PC-3 (cell line): Measurements from ENCODE around the gene MCRIP2. TPM values are rescaled to one million over a fixed set of nuclear protein-coding genes. Genes with fewer than 3 reads are reported as not detected.

Source experiments
- ATAC-seq: fragments of 200-7000 bp; cut with Tn5 transposase; 2 replicates; pipeline ENCODE4 v1.9.1; 2020; ENCODE audit warnings: mild to moderate bottlenecking, moderate library complexity
- BruUV-seq: library from RNA; stranded (reverse); fragments of 400-500 nt; replicated peaks from 2 replicates; lab custom pipeline; 2021; lab: Mats Ljungman, UMichigan
- CTCF ChIA-PET: fragments of 300-600 bp; sonication (Branson Sonifier 250); formaldehyde crosslinking; loops from one replicate; lab custom pipeline; 2022; ENCODE audit warnings: antibody characterized with exemption; lab: Charles Lee
- POLR2A ChIA-PET: fragments of 300-600 bp; sonication (Branson Sonifier 250); formaldehyde crosslinking; loops from one replicate; lab custom pipeline; 2022; ENCODE audit warnings: antibody characterized with exemption; ENCODE audit not compliant: unreplicated experiment; lab: Charles Lee
- DNase-seq: peaks from one replicate; pipeline ENCODE4 v3.0.0-alpha.2; 2015
- H2AFZ ChIP-seq: fragments of 300-600 bp; sonication (generic); 2 replicates; pipeline ENCODE4 v1.6.0; 2016; ENCODE audit warnings: antibody characterized with exemption, low read length
- H3F3A ChIP-seq: fragments of 300-600 bp; sonication (generic); one replicate; pipeline ENCODE4 v1.6.0; 2017; ENCODE audit warnings: antibody characterized with exemption, low read length, control low read depth, mild to moderate bottlenecking; ENCODE audit not compliant: unreplicated experiment
- H3K27ac ChIP-seq: fragments of 300-600 bp; sonication (generic); 2 replicates; pipeline ENCODE4 v1.5.1; 2016; ENCODE audit warnings: mild to moderate bottlenecking, low read length
- H3K27me3 ChIP-seq: fragments of 300-600 bp; sonication (generic); 2 replicates; pipeline ENCODE4 v1.6.1; 2016; ENCODE audit warnings: low read length, mixed read lengths
- H3K36me3 ChIP-seq: fragments of 300-600 bp; sonication (generic); 2 replicates; pipeline ENCODE4 v1.6.1; 2016; ENCODE audit warnings: low read depth, mixed run types, low read length, mixed read lengths
- H3K4me1 ChIP-seq: fragments of 300-600 bp; sonication (generic); 2 replicates; pipeline ENCODE4 v1.5.1; 2016; ENCODE audit warnings: low read length; ENCODE audit not compliant: insufficient read depth
- H3K4me2 ChIP-seq: fragments of 300-600 bp; sonication (generic); 2 replicates; pipeline ENCODE4 v1.6.0; 2016; ENCODE audit warnings: low read length
- H3K4me3 ChIP-seq: fragments of 300-600 bp; sonication (generic); 2 replicates; pipeline ENCODE4 v1.5.1; 2016; ENCODE audit warnings: mild to moderate bottlenecking, low read length, mixed read lengths
- H3K79me2 ChIP-seq: fragments of 300-600 bp; sonication (generic); 2 replicates; pipeline ENCODE4 v1.6.1; 2017; ENCODE audit warnings: low read length, mixed read lengths
- H3K9ac ChIP-seq: fragments of 300-600 bp; sonication (generic); 2 replicates; pipeline ENCODE4 v1.6.0; 2016; ENCODE audit warnings: mild to moderate bottlenecking, low read length
- H3K9me2 ChIP-seq: fragments of 300-600 bp; sonication (generic); replicated peaks from 2 replicates; pipeline ENCODE4 v1.6.1; 2016; ENCODE audit warnings: mixed run types, low read length, mixed read lengths
- H3K9me3 ChIP-seq: fragments of 300-600 bp; sonication (generic); 2 replicates; pipeline ENCODE4 v1.6.1; 2016; ENCODE audit warnings: low read length, mixed read lengths
- H4K20me1 ChIP-seq: fragments of 300-600 bp; sonication (generic); 2 replicates; pipeline ENCODE4 v1.6.1; 2016; ENCODE audit warnings: low read length, mixed read lengths
- EZH2 ChIP-seq: fragments of 300-600 bp; sonication (generic); IDR thresholded peaks from one replicate; pipeline ENCODE4 v1.6.1; 2017; ENCODE audit warnings: antibody characterized with exemption, mild to moderate bottlenecking, low read length; ENCODE audit not compliant: unreplicated experiment
- EZH2phosphoT487 ChIP-seq: fragments of 300-600 bp; sonication (generic); IDR thresholded peaks from 2 replicates; pipeline ENCODE4 v1.6.1; 2018; ENCODE audit warnings: mild to moderate bottlenecking, antibody characterized with exemption, low read length, borderline replicate concordance
- intact Hi-C: fragments of 100-400 bp; cut with micrococcal nuclease; formaldehyde crosslinking; loops from 2 replicates; pipeline ENCODE4 v1.9.0; 2023
- total RNA-seq: library from RNA; depleted of rRNA; stranded (reverse); fragments of >200 nt; gene quantifications from 2 replicates; pipeline ENCODE4 v1.2.3, GENCODE V29; 2014
- TF ChIP-seq, protein P1 (sequence below): fragments of 300-600 bp; sonication (generic); conservative IDR thresholded peaks from 2 replicates; pipeline ENCODE4 v1.5.1; 2017; ENCODE audit warnings: antibody characterized with exemption, low read depth, mild to moderate bottlenecking, low read length

The MCRIP2 gene
- total RNA-seq, 1 experiment from 2014 or later = 83.5 TPM

DNA sequence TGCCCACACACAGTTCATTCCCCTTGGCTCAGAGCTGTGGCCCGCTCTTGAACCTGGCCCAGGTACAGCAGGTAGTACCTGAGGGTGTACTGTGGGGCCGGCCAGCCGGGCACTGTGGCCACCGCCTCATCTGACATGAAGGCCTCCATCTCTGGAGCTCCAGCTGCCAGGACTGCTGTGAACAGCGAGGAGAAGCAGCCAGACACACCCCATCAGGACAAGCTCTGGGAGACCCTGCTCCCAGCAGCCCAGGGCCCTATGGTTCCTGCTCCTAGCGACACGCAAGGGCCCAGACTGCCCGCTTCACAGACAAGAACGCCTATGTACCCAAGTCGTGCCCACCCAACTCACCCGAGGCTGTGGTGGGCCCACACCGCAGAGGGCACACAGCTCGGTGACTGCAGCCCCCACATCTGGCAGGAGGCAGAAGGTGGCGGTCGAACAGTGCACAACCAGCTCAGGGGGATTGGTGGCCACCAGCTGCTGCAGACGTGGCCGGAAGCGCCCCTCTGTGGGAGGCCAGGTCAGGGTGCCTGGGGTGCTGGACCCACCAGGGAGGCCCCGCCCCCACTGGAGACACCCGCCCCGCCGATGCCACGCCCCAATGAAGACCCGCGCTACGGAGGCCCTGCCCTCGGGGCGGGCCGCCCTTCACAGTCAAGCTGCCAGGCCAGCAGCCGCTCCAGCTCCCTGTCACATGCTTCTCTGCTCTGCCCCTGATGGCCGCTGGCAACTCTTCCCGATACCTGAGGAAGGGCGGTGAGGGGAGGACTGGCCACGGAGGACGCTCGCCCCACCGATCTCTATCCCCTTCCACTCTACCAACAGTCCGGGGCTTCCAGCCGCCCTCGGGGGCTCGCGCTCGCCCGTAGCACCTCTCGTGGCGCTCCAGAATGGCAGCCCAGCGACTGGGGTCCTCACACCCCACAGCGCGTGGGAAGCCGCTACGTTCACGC is 37.5 kb downstream of the MCRIP2 start:
- POLR2A ChIA-PET = no interaction called here
- ATAC-seq (peak; percentile 1), DNase-seq (peak; percentile 12)

DNA sequence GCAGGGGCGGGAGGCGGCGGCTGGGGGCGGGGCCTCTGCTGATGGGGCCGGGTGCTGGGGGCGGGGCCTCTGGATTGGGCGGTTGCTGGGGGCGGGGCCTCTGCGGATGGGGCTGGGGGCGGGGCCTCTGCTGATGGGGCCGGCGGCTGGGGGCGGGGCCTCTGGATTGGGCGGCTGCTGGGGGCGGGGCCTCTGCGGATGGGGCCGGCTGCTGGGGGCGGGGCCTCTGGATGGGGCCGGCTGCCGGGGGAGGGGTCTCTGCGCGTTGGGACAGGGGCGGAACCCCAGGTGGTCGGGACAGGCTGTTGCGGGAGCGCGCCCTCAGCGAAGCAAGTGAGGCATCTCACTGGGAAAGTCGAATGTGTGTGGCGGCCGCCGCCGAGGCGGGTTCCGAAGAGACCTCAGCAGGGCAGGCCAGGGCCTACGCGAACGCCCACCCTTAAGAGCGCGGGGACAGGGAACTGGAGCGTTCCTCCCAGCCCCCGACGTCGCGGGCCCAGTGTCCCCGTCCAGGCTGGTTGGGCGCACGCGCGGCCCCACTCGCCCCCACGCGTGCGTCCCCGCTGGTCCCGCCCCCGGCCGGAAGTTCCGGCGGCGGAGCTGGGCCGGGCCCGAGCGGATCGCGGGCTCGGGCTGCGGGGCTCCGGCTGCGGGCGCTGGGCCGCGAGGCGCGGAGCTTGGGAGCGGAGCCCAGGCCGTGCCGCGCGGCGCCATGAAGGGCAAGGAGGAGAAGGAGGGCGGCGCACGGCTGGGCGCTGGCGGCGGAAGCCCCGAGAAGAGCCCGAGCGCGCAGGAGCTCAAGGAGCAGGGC is 38.4 kb downstream of the MCRIP2 start, which contains the start of gene STUB1:
Gene STUB1, plus strand, starts transcription at position 597 of the 811 bp plus-strand sequence. Its CDS starts 116 bp downstream, at position 713.
- peaks cover 35% of the 10 kb centered on the region for H3K79me2 ChIP-seq
- ChIA-PET CTCF (no interaction called here), POLR2A (no interaction called here)
- intact Hi-C loops = no loop called here
- ATAC-seq (peak; percentile 23), DNase-seq (peak; percentile 72)
- no peaks in the 10 kb centered on the region for H3K27me3 ChIP-seq
- no peaks in the 10 kb centered on the region for H3K9me2 ChIP-seq
- peak within 1 kb of the TSS; percentile 74 for H3K9ac ChIP-seq
- no peaks in the 10 kb centered on the region for H3K9me3 ChIP-seq
- TF ChIP-seq EZH2phosphoT487 (no peak), EZH2 (no peak)
- TF ChIP-seq, protein P1, sequence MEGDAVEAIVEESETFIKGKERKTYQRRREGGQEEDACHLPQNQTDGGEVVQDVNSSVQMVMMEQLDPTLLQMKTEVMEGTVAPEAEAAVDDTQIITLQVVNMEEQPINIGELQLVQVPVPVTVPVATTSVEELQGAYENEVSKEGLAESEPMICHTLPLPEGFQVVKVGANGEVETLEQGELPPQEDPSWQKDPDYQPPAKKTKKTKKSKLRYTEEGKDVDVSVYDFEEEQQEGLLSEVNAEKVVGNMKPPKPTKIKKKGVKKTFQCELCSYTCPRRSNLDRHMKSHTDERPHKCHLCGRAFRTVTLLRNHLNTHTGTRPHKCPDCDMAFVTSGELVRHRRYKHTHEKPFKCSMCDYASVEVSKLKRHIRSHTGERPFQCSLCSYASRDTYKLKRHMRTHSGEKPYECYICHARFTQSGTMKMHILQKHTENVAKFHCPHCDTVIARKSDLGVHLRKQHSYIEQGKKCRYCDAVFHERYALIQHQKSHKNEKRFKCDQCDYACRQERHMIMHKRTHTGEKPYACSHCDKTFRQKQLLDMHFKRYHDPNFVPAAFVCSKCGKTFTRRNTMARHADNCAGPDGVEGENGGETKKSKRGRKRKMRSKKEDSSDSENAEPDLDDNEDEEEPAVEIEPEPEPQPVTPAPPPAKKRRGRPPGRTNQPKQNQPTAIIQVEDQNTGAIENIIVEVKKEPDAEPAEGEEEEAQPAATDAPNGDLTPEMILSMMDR = no peak
- H2AFZ ChIP-seq = peak within 1 kb of the TSS; percentile 71
- H3K4me1 ChIP-seq = peaks cover 26% of the 10 kb centered on the region
- peak within 1 kb of the TSS; percentile 78 for H3K4me3 ChIP-seq
- peak within 1 kb of the TSS; percentile 90 for H3K4me2 ChIP-seq
- H3K36me3 ChIP-seq = peaks cover 6% of the 10 kb centered on the region
- peak within 1 kb of the TSS; percentile 59 for H3K27ac ChIP-seq
- BruUV-seq = no TSS peak
- H4K20me1 ChIP-seq = peaks cover 10% of the 10 kb centered on the region; the same call in 1 of the 2 replicates
- H3F3A ChIP-seq = no peaks in the 10 kb centered on the region

More for the DNA sequence above, 37.5 kb downstream of the MCRIP2 start:
- Histone ChIP-seq H4K20me1 (peaks cover 10% of the 10 kb centered on the region; the same call in 1 of the 2 replicates), H3K27me3 (no peaks in the 10 kb centered on the region), H3K4me3 (peak overlapping the region; percentile 42; the same call in 1 of the 2 replicates), H2AFZ (no peak overlapping the region), H3K9me2 (no peaks in the 10 kb centered on the region), H3F3A (no peaks in the 10 kb centered on the region), H3K27ac (no peak overlapping the region), H3K9ac (no peak overlapping the region), H3K36me3 (peaks cover 6% of the 10 kb centered on the region), H3K4me2 (peak overlapping the region; percentile 71), H3K4me1 (peaks cover 26% of the 10 kb centered on the region), H3K9me3 (no peaks in the 10 kb centered on the region), H3K79me2 (peaks cover 35% of the 10 kb centered on the region)
- CTCF ChIA-PET = no interaction called here
- intact Hi-C loops = no loop called here
- no TSS peak for BruUV-seq
- no peak for TF ChIP-seq EZH2phosphoT487
- TF ChIP-seq, protein P1 = no peak
- no peak for TF ChIP-seq EZH2
